ENCODE data around the gene DOK6.
"Not testable (repeated sequence)": the region's sequence is repeated elsewhere in the genome, so short reads cannot be mapped to it uniquely, and the experiment has no call there.

The DOK6 gene

DNA sequence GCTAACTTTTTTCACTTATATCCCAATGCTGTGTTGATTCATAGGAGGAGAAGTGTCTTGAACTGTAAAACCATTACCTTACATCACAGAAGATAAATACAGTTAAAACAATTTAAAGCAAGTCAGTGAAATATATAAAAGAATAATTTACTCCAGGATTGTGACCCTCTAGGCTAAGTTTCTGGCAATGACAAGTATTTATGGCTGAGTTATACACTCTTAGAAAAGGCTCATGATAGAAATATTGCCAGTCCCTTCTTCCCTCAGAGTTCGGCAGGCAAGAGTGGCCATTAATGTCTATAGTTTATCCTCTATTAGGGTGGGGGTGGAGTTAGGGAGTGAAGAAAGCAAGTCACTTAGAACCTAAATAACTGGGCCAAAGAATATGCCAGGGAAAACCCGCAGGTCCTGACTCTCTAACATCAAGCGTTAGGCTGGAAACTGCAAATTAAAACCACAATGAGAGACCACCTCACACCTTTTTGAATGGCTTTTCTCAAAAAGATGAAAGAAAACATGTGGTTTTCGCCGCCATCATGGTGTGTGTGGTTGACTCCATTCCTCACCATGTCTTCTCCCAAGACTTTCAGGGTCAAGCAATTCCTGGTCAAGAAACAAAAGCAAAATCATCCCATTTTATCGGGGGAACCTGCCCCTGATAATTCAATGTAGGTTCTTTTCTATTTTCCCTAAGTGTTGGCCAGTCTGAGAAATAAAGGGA is 477.7 kb downstream of the DOK6 start:
- TF ChIP-seq, protein P1, sequence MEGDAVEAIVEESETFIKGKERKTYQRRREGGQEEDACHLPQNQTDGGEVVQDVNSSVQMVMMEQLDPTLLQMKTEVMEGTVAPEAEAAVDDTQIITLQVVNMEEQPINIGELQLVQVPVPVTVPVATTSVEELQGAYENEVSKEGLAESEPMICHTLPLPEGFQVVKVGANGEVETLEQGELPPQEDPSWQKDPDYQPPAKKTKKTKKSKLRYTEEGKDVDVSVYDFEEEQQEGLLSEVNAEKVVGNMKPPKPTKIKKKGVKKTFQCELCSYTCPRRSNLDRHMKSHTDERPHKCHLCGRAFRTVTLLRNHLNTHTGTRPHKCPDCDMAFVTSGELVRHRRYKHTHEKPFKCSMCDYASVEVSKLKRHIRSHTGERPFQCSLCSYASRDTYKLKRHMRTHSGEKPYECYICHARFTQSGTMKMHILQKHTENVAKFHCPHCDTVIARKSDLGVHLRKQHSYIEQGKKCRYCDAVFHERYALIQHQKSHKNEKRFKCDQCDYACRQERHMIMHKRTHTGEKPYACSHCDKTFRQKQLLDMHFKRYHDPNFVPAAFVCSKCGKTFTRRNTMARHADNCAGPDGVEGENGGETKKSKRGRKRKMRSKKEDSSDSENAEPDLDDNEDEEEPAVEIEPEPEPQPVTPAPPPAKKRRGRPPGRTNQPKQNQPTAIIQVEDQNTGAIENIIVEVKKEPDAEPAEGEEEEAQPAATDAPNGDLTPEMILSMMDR (IDR thresholded peaks at IDR 0.05; ENCODE audit: control extremely low read depth, extremely low read depth, low read depth, missing control alignments): no peak
- ChIA-PET CTCF (no interaction called here), POLR2A (no interaction called here)
- DNase-seq (ENCODE audit: extremely low spot score): no peak

DNA sequence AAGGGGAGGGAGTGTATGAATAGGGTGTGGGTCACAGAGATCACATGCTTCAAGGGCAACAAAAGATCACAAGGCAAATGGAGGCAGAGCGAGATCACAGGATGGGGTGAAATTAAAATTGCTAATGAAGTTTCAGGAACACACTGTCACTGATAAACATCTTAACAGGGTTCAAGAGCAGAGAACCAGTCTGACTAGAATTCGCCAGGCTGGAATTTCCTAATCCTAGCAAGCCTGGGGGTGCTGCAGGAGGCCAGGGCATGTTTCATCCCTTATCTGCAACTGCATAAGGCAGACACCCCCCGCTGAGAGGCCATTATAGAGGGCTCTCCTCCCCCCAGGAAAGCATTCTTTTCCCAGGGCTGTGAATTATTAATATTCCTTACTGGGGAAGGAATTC is 478.4 kb downstream of the DOK6 start:
- DNase-seq (ENCODE audit: extremely low spot score); POLR2A ChIA-PET; CTCF ChIA-PET: not testable (repeated sequence)

DNA sequence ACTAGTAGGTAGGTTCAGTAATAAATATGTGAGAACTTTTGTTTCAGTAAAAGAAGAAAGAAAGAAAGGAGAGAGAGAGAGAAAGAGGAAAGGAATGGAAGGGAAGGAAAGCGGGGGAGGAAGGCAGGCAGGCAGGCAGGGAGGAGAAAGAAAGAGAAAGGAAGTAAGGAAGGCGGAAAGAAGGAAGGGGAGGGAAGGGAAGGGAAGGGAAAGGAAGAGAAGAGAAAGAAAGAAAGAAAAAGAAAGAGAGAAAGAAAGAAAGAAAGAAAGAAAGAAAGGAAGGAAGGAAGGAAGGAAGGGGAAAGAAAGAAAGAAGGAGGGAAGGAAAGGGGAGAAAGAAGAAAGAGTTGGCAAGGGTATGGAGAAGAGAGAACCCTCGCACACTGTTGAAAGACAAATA is 479.4 kb downstream of the DOK6 start:
- no peak for DNase-seq (ENCODE audit: extremely low spot score)
- POLR2A ChIA-PET: no interaction called here
- TF ChIP-seq, protein P1 (IDR thresholded peaks at IDR 0.05; ENCODE audit: control extremely low read depth, extremely low read depth, low read depth, missing control alignments): no peak
- CTCF ChIA-PET: no interaction called here

DNA sequence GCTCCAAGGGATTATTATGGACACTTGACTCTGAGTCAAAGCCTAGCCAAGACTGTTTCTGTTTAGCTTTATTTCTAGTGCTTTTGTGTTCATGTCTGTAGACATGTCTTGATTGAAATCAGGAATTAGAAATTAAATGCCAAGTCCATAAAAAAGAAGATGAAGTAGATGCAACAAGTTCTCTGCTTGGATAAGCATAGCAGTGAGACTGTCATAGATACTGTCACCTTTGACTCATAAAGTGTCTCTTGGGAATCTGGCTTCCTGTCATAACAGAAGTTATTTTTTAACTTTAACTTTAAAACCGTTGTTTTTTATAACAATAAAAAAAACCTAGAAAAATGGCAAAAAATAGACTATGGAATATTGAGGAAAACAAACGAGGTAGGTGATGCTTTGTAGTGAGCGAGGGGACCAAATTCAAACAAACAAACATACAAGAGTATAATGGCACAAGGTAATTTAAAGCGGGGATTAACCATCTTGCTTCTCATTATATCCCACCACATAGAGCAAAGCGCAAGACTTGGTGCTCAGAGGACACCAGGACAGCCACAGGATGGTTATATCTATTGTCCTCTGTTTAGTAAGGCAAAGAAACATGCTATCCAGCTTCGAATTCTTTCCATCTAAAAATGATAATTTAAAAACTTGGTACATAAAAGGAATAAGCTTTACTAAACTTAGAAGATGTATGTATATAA is 482.4 kb downstream of the DOK6 start:
- POLR2A ChIA-PET: no interaction called here
- CTCF ChIA-PET: interaction anchor here (1.2 to 1.9 kb wide), 4 partner anchors 10 to 75 kb away, joined by 3 to 6 read pairs (median 4); no protein-coding TSS in a partner anchor
- DNase-seq (ENCODE audit: extremely low spot score): no peak
- TF ChIP-seq, protein P1 (IDR thresholded peaks at IDR 0.05; ENCODE audit: control extremely low read depth, extremely low read depth, low read depth, missing control alignments): no peak

DNA sequence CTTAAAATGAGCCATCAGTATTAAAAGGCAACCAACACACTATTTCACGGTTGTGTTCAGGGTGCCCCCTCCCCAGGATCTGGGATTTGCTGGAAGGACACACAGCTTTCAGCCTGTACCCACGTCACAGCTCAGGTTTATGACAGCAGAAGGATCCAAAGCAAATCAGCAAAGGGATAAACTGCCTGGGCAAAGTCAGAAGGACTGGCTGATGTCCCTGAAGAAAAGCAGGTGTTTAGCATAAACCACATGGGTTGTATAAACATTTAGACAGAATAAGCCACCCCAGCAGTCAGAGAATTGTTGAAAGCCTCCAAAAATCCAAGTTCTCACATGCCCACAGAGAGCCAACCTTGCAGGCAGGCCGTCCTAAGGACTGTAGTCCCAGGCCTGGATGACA is 483.1 kb downstream of the DOK6 start:
- no peak for DNase-seq (ENCODE audit: extremely low spot score)
- POLR2A ChIA-PET: no interaction called here
- TF ChIP-seq, protein P1 (IDR thresholded peaks at IDR 0.05; ENCODE audit: control extremely low read depth, extremely low read depth, low read depth, missing control alignments): no peak
- CTCF ChIA-PET: interaction anchor here (1.2 to 1.9 kb wide), 2 partner anchors 11 to 15 kb away, joined by 3 to 6 read pairs; no protein-coding TSS in a partner anchor

DNA sequence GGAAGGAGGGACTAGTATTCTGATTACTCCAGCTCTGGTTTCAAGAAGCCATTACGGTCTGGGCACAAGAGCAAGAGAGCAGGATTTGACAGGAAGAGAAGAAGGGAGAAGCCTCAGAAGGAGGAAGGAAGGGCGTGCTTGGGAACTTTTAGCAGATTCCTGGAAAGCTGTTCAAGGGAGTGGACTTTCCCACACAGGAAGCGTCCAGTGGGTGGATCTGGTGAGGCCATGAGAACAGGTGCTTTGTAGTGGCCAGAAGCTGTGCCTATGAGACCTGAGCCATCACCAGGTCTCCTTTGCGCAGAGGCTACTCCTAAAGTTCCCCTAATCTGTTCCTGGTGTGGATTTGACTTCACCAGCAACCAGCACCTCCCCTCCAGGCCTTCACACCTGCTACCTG is 484.7 kb downstream of the DOK6 start:
- CTCF ChIA-PET: interaction anchor here (0.8 to 1.3 kb wide), 6 partner anchors 11 to 74 kb away, joined by 3 to 4 read pairs (median 3); no protein-coding TSS in a partner anchor

More for the DNA sequence above, 484.7 kb downstream of the DOK6 start:
- POLR2A ChIA-PET: interaction anchor here (0.6 to 1.5 kb wide), 3 partner anchors 13 to 50 kb away, joined by 3 to 6 read pairs (median 3); no protein-coding TSS in a partner anchor
- TF ChIP-seq, protein P1 (IDR thresholded peaks at IDR 0.05; ENCODE audit: control extremely low read depth, extremely low read depth, low read depth, missing control alignments): no peak
- no peak for DNase-seq (ENCODE audit: extremely low spot score)
